Urinary bladder (tissue), 4 donors: Measurements from ENCODE around the gene TINAGL1. TPM values are rescaled to one million over a fixed set of nuclear protein-coding genes. Genes with fewer than 3 reads are reported as not detected.

Experiments
- DNase-seq: peaks from one replicate; pipeline ENCODE4 v3.0.0-alpha.2; 2015; ENCODE audit errors: extremely low spot score
- H3K27ac ChIP-seq: one replicate; pipeline ENCODE4 v1.5.1; 2013; ENCODE audit warnings: low read depth, mild to moderate bottlenecking, moderate library complexity
- H3K36me3 ChIP-seq: one replicate; pipeline ENCODE4 v1.6.1; 2013; ENCODE audit warnings: mild to moderate bottlenecking, moderate library complexity; ENCODE audit not compliant: insufficient read depth
- H3K4me1 ChIP-seq: one replicate; pipeline ENCODE4 v1.6.1; 2013; ENCODE audit warnings: mild to moderate bottlenecking, moderate library complexity; ENCODE audit not compliant: insufficient read depth
- H3K4me3 ChIP-seq: one replicate; pipeline ENCODE4 v1.5.1; 2013; ENCODE audit warnings: low read depth, low read length
- WGBS: extraction: QIAGEN DNeasy Blood & Tissue Kit; methylation state at CpG from one replicate; pipeline ENCODE4 v1.1.7; 2013; 5-methylcytosine and 5-hydroxymethylcytosine counted together
- polyA plus RNA-seq: library from polyadenylated mRNA; stranded (reverse); fragments of 200-250 nt; gene quantifications from one replicate; pipeline ENCODE4 v1.2.3, GENCODE V29; 2013
- total RNA-seq: library from RNA; depleted of rRNA; stranded (reverse); fragments of >200 nt; gene quantifications from one replicate; pipeline ENCODE4 v1.2.3, GENCODE V29; 2014
- donor health status: healthy with polysubstance abuse.
- donor health status: healthy.

The TINAGL1 gene
- total and polyA plus RNA-seq, 2 donors: 94.1 to 155 TPM

DNA sequence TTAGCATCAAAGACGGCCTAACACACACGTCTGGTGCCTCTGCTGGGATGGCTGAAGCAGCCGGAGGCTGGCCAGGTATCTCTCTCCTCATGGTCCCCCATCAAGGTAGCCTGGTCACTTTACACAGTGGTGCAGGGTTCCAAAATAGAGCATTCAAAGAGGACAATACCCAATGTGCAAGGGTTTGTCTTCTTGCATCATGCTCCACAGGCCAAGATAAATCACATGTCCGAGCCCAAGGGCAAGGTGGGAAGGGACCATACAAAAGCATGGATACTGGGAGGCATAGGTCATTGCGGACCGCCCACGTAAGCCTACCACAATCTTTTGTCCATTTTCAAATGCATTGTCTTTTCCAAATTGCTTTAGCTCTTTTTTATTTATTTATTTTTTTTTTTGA is 23.8 kb upstream of the TINAGL1 start:
- WGBS: 94% methylated on average over 7 of the region's 7 CpGs
- no peak for DNase-seq
- Histone ChIP-seq H3K4me3 (no peak overlapping the region), H3K27ac (no peak overlapping the region), H3K4me1 (no peaks in the 10 kb centered on the region), H3K36me3 (no peaks in the 10 kb centered on the region)

DNA sequence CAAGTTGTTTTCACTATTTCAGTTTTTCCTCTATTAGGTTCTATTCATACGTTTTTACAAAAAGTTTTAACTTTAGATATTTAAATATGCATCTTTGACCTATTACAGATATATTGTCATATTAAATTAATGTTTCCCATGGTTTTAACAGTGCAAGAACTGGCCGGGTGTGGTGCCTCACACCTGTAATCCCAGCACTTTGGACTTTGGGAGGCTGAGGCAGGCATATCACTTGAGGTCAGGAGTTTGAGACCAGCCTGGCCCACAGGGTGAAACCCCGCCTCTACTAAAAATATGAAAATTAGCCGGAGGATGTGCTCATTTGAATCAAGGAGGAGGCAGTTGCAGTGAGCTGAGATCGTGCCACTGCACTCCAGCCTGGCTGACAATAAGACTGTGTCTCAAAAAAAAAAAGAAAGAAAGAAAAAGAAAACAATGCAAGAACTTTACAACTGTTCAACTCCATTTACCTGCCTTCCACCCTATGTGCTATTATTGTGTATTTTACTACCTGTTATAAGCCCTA is 19.8 kb upstream of the TINAGL1 start:
- DNase-seq: no peak
- 79% methylated on average over 5 of the region's 5 CpGs for WGBS

DNA sequence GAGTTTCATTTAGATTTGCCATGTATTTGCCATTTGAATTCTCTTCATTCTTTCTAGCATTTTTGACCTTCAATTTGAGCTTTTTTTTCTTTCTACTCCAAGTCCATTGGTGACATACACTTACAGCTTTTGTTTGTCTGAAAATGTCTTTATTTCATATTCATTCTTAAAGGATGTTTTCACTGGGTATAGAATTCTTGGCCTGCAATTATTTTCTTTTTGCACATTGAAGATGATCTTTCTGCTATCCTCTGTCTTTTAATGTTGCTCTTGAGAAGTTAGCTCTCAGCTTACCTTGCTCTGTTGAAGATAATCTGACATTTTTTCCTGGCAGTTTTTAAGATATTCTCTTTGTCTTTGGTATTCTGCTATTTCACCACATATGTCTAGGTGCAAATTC is 16.6 kb upstream of the TINAGL1 start:
- H3K4me3 ChIP-seq: no peak overlapping the region
- no peak for DNase-seq
- no peaks in the 10 kb centered on the region for H3K4me1 ChIP-seq
- no peaks in the 10 kb centered on the region for H3K36me3 ChIP-seq
- no peak overlapping the region for H3K27ac ChIP-seq

More for the DNA sequence above, 19.8 kb upstream of the TINAGL1 start:
- H3K4me3 ChIP-seq: no peak overlapping the region
- no peak overlapping the region for H3K27ac ChIP-seq
- H3K4me1 ChIP-seq: no peaks in the 10 kb centered on the region
- no peaks in the 10 kb centered on the region for H3K36me3 ChIP-seq

DNA sequence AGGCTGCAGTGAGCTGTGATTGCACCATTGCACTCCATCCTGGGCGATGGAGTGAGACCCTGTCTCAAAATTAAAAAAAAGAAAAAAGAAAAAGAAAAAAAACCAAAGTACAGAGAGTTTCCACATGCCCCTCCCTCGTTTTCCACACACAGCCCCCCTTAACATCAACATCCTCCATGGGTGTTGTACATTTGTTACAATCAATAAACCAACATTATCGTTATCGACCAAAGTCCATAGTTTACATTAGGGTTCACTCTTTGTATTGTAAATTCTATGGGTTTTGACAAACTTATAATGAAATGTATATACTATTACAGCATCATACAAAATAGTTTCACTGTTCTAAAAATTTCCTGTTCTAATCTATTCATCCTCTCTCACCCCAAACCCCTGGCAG is 15.9 kb upstream of the TINAGL1 start:
- 82% methylated on average over 4 of the region's 4 CpGs for WGBS
- Histone ChIP-seq H3K4me3 (no peak overlapping the region), H3K36me3 (no peaks in the 10 kb centered on the region), H3K4me1 (no peaks in the 10 kb centered on the region), H3K27ac (no peak overlapping the region)
- no peak for DNase-seq

DNA sequence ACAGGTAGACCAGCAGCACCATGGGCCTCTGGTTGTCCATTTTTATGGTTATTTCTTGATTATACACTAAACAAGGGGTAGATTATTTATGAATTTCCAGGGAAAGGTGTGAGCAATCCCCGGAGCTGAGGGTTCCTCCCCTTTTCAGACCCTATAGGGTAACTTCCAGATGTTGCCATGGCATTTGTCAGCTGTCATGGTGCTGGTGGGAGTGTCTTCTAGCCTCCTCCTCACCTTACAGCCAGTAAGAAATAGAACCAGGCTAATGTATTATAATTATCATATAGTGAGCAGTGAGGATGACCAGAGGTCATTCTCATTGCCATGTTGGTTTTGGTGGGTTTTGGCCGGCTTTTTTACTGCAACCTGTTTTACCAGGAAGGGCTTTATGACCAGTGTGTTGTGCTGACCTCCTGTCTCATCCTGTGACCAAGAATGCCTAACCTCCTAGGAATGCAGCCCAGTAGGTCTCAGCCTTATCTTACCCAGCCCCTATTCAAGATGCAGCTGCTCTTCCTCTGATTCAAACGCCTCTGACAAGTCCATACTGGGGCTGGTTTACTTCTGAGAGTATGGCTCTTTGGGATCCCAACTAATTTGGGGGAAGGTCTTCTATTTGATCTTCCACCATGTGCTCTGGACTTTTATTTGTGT is 13.5 kb upstream of the TINAGL1 start:
- Histone ChIP-seq H3K4me1 (no peaks in the 10 kb centered on the region), H3K4me3 (no peak overlapping the region), H3K36me3 (no peaks in the 10 kb centered on the region), H3K27ac (no peak overlapping the region)
- DNase-seq: no peak
- 22% methylated on average over 3 of the region's 3 CpGs for WGBS

DNA sequence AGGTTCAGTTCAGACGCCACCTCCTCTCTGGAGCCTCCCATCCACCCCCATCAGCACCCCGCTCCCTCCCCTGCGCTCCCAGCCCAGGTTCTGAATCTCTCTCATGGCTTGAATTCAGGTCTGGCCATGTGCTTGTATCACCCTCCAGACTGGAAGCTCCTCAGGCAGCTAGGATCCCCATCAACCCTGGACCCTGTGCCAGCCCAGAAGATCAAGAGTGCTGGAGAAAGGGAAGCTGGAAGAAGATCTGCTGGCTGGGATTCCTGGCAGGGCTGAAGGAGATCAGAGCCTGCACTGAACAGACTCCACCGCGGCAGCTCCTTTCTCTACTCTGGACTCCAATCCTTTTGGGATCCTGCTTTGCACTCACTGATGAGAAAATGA is 11.7 kb upstream of the TINAGL1 start:
- WGBS: 48% methylated on average over 5 of the region's 5 CpGs
- Histone ChIP-seq H3K36me3 (no peaks in the 10 kb centered on the region), H3K4me3 (no peak overlapping the region), H3K27ac (no peak overlapping the region), H3K4me1 (no peaks in the 10 kb centered on the region)
- DNase-seq: no peak

DNA sequence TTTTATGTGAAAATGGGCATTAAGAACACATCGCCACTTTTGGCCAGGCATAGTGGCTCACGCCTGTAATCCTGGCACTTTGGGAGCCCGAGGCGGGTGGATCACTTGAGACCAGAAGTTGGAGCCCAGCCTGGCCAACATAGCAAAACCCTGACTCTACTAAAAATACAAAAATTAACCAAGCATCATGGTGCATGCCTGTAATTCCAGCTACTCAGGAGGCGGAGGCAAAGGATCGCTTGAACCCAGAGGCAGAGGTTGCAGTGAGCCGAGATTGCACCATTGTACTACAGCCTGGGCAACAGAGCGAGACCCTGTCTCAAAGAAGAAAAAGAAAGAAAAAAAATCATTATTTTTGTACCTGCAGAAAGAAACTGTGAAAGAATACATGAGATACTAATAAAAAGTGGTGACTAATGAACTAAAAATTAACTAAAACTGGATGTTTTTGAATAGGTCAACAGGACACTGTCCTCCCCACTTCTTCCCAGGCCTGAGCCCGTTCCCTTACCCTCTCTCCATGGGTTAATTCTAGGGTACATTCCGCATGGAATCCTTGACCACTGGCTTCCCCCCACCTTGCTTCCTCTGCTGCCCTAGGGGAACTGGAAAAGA is 8.3 kb upstream of the TINAGL1 start:
- no peak overlapping the region for H3K27ac ChIP-seq
- 66% methylated on average over 10 of the region's 10 CpGs for WGBS
- no peak overlapping the region for H3K4me3 ChIP-seq
- DNase-seq: no peak
- H3K36me3 ChIP-seq: no peaks in the 10 kb centered on the region
- no peaks in the 10 kb centered on the region for H3K4me1 ChIP-seq

DNA sequence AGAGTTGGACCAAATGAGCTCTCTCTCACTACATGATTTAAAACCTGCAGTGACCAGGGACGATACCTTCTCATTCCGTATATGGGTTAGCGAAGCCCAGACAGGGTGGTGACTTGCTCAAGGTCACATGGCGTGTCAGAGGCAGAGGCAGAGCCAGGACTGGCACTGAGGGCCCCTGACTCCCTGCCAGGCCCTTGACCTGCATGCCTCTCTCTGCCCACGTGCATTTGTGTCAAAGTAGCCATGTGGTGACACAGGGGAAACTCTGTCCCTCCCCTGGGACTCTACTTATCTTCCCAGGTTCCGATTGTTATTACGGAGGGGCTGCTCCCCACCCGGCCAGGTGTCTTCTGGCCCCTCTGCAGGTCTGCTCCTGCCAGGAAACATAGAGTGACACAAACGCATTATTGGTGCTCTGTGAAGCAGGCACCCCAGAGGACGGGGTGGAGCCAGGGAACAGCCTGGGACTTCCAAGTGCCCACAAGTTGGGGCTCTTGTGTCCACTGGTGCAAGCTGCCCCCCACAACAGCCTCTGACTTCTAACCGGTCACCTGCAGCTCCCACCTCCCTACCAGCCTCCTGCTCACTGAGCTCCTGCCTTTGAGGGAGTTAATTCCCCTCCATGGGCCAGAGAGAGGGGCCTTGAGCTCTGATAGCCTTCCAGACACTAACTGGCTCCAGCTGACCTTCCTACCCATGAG is 7.3 kb upstream of the TINAGL1 start:
- Histone ChIP-seq H3K4me3 (no peak overlapping the region), H3K4me1 (no peaks in the 10 kb centered on the region), H3K36me3 (no peaks in the 10 kb centered on the region), H3K27ac (no peak overlapping the region)
- no peak for DNase-seq
- 86% methylated on average over 11 of the region's 11 CpGs for WGBS

DNA sequence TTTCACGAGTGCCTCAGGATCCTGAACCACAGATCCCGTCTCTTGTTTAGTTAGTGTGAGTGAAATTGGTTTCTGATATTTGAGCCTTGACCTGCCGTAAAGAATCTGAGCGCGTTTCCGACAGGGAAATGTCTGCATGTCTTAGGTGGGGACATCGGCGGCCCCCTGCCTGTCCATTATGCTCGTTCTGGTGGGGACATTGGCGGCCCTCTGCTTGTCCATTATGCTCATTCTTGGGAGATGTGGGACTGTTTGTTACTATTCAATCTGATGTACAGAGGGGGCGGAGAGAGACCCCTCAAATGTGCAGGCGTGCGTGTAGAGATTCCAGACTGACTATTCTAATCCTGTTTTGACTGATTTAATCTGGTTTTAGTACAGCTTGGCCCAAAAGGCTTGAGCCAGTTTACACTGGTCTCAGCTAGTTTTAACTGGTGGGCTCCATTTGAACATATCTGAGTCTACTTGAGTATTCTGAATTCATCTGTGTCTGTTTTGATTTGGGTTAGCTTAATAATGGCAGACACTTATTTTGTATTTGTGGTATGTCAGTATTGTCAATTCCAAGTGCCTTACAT is 6.6 kb upstream of the TINAGL1 start:
- Histone ChIP-seq H3K4me3 (no peak overlapping the region), H3K27ac (no peak overlapping the region), H3K4me1 (no peaks in the 10 kb centered on the region), H3K36me3 (no peaks in the 10 kb centered on the region)
- WGBS: 81% methylated on average over 13 of the region's 13 CpGs
- no peak for DNase-seq

DNA sequence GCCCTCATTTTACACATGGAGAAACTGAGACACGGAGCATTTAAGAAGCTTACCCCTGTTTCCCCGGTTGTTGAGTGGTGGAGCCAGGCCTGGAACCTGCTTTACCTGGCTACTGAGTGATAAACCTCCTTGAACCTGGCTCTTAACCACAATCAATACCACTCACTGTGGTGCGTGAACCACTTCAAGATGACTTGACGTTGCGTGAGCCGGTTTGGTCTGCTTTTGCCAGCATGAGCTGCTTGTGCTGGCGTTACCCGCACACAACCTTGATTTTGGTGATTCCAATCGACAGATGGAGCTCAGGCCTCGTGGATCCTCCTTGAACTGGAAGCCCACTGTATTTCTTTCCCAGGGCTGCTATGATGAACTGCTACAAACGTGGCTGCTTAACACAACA is 6.1 kb upstream of the TINAGL1 start:
- no peak for DNase-seq
- Histone ChIP-seq H3K4me1 (no peaks in the 10 kb centered on the region), H3K4me3 (no peak overlapping the region), H3K36me3 (no peaks in the 10 kb centered on the region), H3K27ac (no peak overlapping the region)
- WGBS: 95% methylated on average over 11 of the region's 11 CpGs

DNA sequence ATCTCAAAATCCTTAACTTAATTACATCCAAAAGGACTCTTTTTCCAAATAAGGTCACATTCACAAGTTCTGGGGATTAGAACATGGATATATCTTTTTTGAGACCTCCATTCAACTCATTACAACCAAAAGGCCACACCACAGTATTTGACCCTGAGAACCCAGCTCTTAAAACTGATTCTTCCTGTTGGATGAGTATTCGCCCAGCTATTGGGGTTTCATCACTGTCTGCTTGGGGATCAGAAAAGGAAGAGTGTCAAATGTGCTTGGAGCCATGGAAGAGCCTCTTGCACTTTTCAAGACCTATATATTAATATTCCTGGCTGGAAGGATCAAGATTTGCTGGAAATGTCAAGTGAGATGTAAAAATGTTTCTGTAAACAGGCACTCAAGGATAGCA is 5.4 kb upstream of the TINAGL1 start:
- no peaks in the 10 kb centered on the region for H3K36me3 ChIP-seq
- H3K4me3 ChIP-seq: no peak overlapping the region
- H3K4me1 ChIP-seq: no peaks in the 10 kb centered on the region
- no peak for DNase-seq
- WGBS: 87% methylated on average over 1 of the region's 1 CpG
- H3K27ac ChIP-seq: no peak overlapping the region

DNA sequence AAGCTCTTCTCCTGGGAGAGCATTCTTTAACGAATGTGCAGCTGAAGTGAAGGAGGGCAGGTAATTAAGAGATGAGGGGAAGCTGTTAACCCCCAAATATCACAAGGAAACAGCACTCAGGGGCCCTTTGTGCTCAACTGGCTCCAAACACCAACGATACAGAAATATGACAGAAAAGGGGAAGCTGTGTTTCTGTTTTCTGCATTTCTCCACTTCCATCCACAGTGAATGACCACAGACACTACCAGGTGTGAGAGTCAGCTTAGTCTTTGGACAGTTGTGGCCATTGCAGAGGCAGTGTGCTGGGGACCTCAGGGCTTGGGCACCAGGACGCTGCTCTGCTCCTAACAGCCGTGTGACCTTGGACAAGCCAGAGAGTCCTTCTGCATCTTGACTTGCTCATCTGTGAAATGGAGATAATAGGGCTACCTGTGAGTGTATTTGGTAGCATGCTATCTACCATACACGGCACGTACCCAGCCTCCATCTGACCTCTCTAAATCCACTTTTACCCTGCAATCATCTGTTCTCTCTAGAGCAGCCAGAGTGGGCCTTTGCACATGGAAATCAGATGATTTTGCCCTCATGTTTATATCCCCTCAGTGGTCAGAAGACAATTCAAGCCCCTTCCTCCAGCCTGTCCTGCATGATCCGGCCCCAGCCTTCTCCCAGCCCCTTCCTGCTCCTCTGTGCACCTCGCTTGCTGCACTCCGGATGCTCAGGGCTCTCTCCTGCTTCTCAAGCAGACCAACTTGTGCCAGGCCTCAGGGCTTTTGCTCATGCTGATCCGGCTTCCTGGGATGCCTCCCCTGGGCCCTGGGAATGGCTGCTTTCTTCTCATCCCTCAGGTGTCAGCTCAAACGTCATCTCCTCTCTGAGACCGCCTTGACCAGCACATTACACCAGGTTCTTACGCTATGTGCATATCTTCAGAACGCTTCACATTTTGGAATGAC is 4.7 kb upstream of the TINAGL1 start:
- Histone ChIP-seq H3K27ac (no peak overlapping the region), H3K4me1 (no peaks in the 10 kb centered on the region), H3K4me3 (no peak overlapping the region), H3K36me3 (no peaks in the 10 kb centered on the region)
- DNase-seq: no peak
- WGBS: 89% methylated on average over 14 of the region's 14 CpGs
